Endothelial cell of umbilical vein (primary cell): ENCODE data around the gene RBM26. TPM values are rescaled to one million over a fixed set of nuclear protein-coding genes. Genes with fewer than 3 reads are reported as not detected.

Source experiments
- BruUV-seq: library from RNA; stranded (reverse); fragments of 400-500 nt; replicated peaks from 2 replicates; lab custom pipeline; 2021; lab: Mats Ljungman, UMichigan
- CTCF ChIA-PET: fragments of 300-600, 350-600 bp; sonication (Branson Sonifier 250); formaldehyde crosslinking; loops from one replicate; lab custom pipeline; 2021; ENCODE audit warnings: antibody characterized with exemption, inconsistent platforms; lab: Charles Lee
- POLR2A ChIA-PET: fragments of 300-600, 350-600 bp; sonication (Branson Sonifier 250); formaldehyde crosslinking; loops from one replicate; lab custom pipeline; 2021; ENCODE audit warnings: antibody characterized with exemption, inconsistent platforms; lab: Charles Lee
- DNase-seq: peaks from one replicate; pipeline ENCODE4 v3.0.0-alpha.2; 2011; ENCODE audit warnings: low read depth, low spot score
- FAIRE-seq: peaks from 2 replicates; lab custom pipeline; 2011; peaks lifted over from hg19 to GRCh38; lab: Jason Lieb, UNC
- H2AFZ ChIP-seq: 2 replicates; pipeline ENCODE4 v1.6.0; 2012; ENCODE audit warnings: low read depth, low read length, control low read depth, inconsistent platforms
- H3K27ac ChIP-seq: 2 replicates; pipeline ENCODE4 v1.5.1; 2011; ENCODE audit warnings: low read depth, mild to moderate bottlenecking, control low read depth, low read length, moderate library complexity; ENCODE audit not compliant: insufficient read depth
- H3K27me3 ChIP-seq, 2 experiments: 2 replicates each; pipeline versions ENCODE4 v1.6.0 to v1.6.1; 2011; ENCODE audit warnings: low read length in 2 of 2, mixed read lengths in 1 of 2; ENCODE audit not compliant: control insufficient read depth in 2 of 2, insufficient read depth in 2 of 2
- H3K36me3 ChIP-seq, 2 experiments: 2 replicates in 1 of 2; 3 replicates in 1 of 2; pipeline ENCODE4 v1.5.1; 2011; ENCODE audit warnings: low read length in 2 of 2, mild to moderate bottlenecking in 1 of 2, moderate library complexity in 1 of 2; ENCODE audit not compliant: control insufficient read depth in 2 of 2, insufficient read depth in 2 of 2; ENCODE audit errors: extremely low read depth in 1 of 2
- H3K4me1 ChIP-seq: 3 replicates; pipeline ENCODE4 v1.5.1; 2011; ENCODE audit warnings: mild to moderate bottlenecking, low read length; ENCODE audit not compliant: control insufficient read depth, insufficient read depth; ENCODE audit errors: extremely low read depth
- H3K4me2 ChIP-seq: 2 replicates; pipeline ENCODE4 v1.6.1; 2011; ENCODE audit warnings: low read length, control low read depth, mixed read lengths; ENCODE audit not compliant: insufficient read depth
- H3K4me3 ChIP-seq, 3 experiments: fragments of 200-600 bp in 1 of 3; sonication (generic), shearing (Covaris generic) in 1 of 3; replicated peaks in 1 of 3; 2 replicates each; pipeline ENCODE4 v1.5.1; 2011 to 2016; ENCODE audit warnings: control low read depth in 3 of 3, low read length in 3 of 3, mild to moderate bottlenecking in 2 of 3, inconsistent platforms in 1 of 3, low read depth in 1 of 3, moderate library complexity in 1 of 3; ENCODE audit not compliant: insufficient read depth in 1 of 3
- H3K79me2 ChIP-seq: 2 replicates; pipeline ENCODE4 v1.6.0; 2012; ENCODE audit warnings: low read length, inconsistent platforms; ENCODE audit not compliant: control insufficient read depth, insufficient read depth
- H3K9ac ChIP-seq: replicated peaks from 2 replicates; pipeline ENCODE3; 2011; ENCODE audit warnings: low read length, control low read depth; ENCODE audit not compliant: insufficient read depth; ENCODE audit errors: extremely low read depth
- H3K9me1 ChIP-seq: replicated peaks from 3 replicates; pipeline ENCODE4 v1.6.0; 2011; ENCODE audit warnings: mild to moderate bottlenecking, low read length; ENCODE audit not compliant: control insufficient read depth, insufficient read depth; ENCODE audit errors: extremely low read depth
- H3K9me3 ChIP-seq: replicated peaks from 2 replicates; pipeline ENCODE4 v1.5.1; 2012; ENCODE audit warnings: low read length, inconsistent platforms; ENCODE audit not compliant: control insufficient read depth, insufficient read depth
- H4K20me1 ChIP-seq: replicated peaks from 2 replicates; pipeline ENCODE3; 2011; ENCODE audit warnings: mild to moderate bottlenecking, low read length; ENCODE audit not compliant: control insufficient read depth, insufficient read depth; ENCODE audit errors: extremely low read depth
- CTCF ChIP-seq, 2 donors: IDR thresholded peaks; 1 replicate in 1 of 2; 2 replicates in 1 of 2; pipeline ENCODE4 v1.5.1; 2011; ENCODE audit warnings: low read length in 2 of 2, mild to moderate bottlenecking in 2 of 2, moderate library complexity in 2 of 2, control low read depth in 1 of 2, inconsistent platforms in 1 of 2, low read depth in 1 of 2; ENCODE audit not compliant: insufficient read depth in 1 of 2; ENCODE audit errors: extremely low read depth in 1 of 2
- EZH2 ChIP-seq: IDR thresholded peaks from 2 replicates; pipeline ENCODE4 v1.6.1; 2012; ENCODE audit warnings: borderline replicate concordance, low read depth, mild to moderate bottlenecking, moderate library complexity, low read length, inconsistent platforms; ENCODE audit not compliant: severe bottlenecking
- FOS ChIP-seq: IDR thresholded peaks from 2 replicates; pipeline ENCODE4 v1.6.1; 2011; ENCODE audit warnings: mild to moderate bottlenecking, low read length, moderate library complexity, borderline replicate concordance; ENCODE audit not compliant: insufficient read depth
- GATA2 ChIP-seq: IDR thresholded peaks from 2 replicates; pipeline ENCODE4 v1.7.0; 2011; ENCODE audit warnings: low read depth, mild to moderate bottlenecking, moderate library complexity, mixed read lengths, low read length; ENCODE audit not compliant: insufficient read length, insufficient read depth
- JUN ChIP-seq: IDR thresholded peaks from 2 replicates; pipeline ENCODE4 v1.6.1; 2011; ENCODE audit warnings: borderline replicate concordance, low read depth; ENCODE audit not compliant: insufficient read length, insufficient read depth
- MAX ChIP-seq: IDR thresholded peaks from 2 replicates; pipeline ENCODE4 v1.6.1; 2011; ENCODE audit not compliant: insufficient read depth, insufficient read length
- MYC ChIP-seq: IDR thresholded peaks from one replicate; pipeline ENCODE4 v1.6.1; 2011; ENCODE audit warnings: mild to moderate bottlenecking, low read depth, low read length
- POLR2A ChIP-seq: IDR thresholded peaks from 2 replicates; pipeline ENCODE4 v1.6.1; 2012; ENCODE audit warnings: low read depth, mild to moderate bottlenecking, control low read depth, low read length
- POLR2AphosphoS5 ChIP-seq: IDR thresholded peaks from 2 replicates; pipeline ENCODE4 v1.6.1; 2012; ENCODE audit warnings: low read depth, mild to moderate bottlenecking, control low read depth, low read length, moderate library complexity; ENCODE audit not compliant: insufficient read depth
- dilution Hi-C: fragments of 300-500 bp; cut with MboI; formaldehyde crosslinking; loops from one replicate; pipeline ENCODE4 v1.15.0; 2019; ENCODE audit warnings: low sequenced_read_pairs; ENCODE audit not compliant: extremely low pct_ligation_motif_present
- intact Hi-C: fragments of 100-400 bp; cut with micrococcal nuclease; formaldehyde crosslinking; loops from one replicate; pipeline ENCODE4 v1.10.0; 2022
- polyA plus RNA-seq, 4 experiments: library from polyadenylated mRNA; depleted of rRNA in 3 of 4; stranded (reverse) in 3 of 4; unstranded in 1 of 4; fragments of >200 nt; gene quantifications; 2 replicates each; pipeline versions ENCODE4 v1.2.1 to v1.2.3, GENCODE V29; 2011 to 2012; ENCODE audit warnings: missing spikeins in 1 of 4
- total RNA-seq: library from RNA; stranded (reverse); gene quantifications from 2 replicates; pipeline ENCODE4 v1.2.3, GENCODE V29; 2021

RBM26 gene
- total and polyA plus RNA-seq, 2 donors (not counting 3 experiments of a cell fraction or from before 2014, with no cell fraction given), result 14.8 to 54.3 TPM

DNA sequence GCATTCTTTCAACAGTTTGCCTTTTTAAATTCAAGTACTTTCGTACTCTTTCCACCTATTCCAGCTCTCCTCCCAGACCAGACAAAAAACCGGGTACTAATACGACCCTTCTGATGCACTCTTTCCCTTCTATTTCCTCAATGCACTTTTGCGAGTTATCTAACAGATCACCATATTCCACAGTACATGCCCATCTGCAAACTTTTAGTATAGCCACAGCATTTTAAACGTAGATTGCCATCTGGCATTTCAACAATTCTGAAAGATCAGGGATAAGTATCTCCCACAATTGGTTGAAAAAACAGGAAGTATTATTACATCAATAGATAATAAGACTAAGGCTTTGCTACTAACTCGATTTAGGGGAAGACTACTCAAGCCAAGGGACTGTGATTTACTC lies 31.5 kb downstream of the RBM26 start:
- H3K27me3 ChIP-seq, result no peaks in the 10 kb centered on the region
- TF ChIP-seq MYC, result no peak
- no peak for TF ChIP-seq EZH2
- H3K27ac ChIP-seq, result no peak overlapping the region
- FAIRE-seq (no peak), DNase-seq (no peak)
- no peaks in the 10 kb centered on the region for H4K20me1 ChIP-seq
- H2AFZ ChIP-seq, result no peak overlapping the region
- dilution Hi-C loops, result no loop called here
- no peak overlapping the region for H3K9ac ChIP-seq
- ChIA-PET POLR2A (no interaction called here), CTCF (no interaction called here)
- no peaks in the 10 kb centered on the region for H3K9me1 ChIP-seq
- H3K4me2 ChIP-seq, result no peak overlapping the region
- peaks cover 22% of the 10 kb centered on the region for H3K79me2 ChIP-seq
- no peaks in the 10 kb centered on the region for H3K9me3 ChIP-seq
- H3K36me3 ChIP-seq, result peaks cover 4 to 20% of the 10 kb centered on the region in 2 experiments
- BruUV-seq, result no TSS peak
- intact Hi-C loops, result no loop called here
- no peak overlapping the region for H3K4me3 ChIP-seq
- H3K4me1 ChIP-seq, result no peaks in the 10 kb centered on the region

GRCh38 chr13:79373916-79374315 lies 32.1 kb downstream of the RBM26 start:
- Histone ChIP-seq H3K4me3 (no peak overlapping the region), H3K79me2 (peaks cover 18% of the 10 kb centered on the region), H2AFZ (no peak overlapping the region), H3K27ac (no peak overlapping the region), H3K4me2 (no peak overlapping the region), H3K4me1 (no peaks in the 10 kb centered on the region), H3K27me3 (no peaks in the 10 kb centered on the region), H3K9me1 (no peaks in the 10 kb centered on the region), H4K20me1 (no peaks in the 10 kb centered on the region), H3K36me3 (peaks cover 4 to 20% of the 10 kb centered on the region in 2 experiments), H3K9ac (no peak overlapping the region), H3K9me3 (no peaks in the 10 kb centered on the region)
- POLR2A ChIA-PET, result no interaction called here
- FAIRE-seq (no peak), DNase-seq (no peak)
- TF ChIP-seq POLR2A (no peak), POLR2AphosphoS5 (no peak), MYC (no peak), JUN (no peak), MAX (no peak), FOS (no peak), GATA2 (no peak), EZH2 (no peak), CTCF (IDR thresholded peaks at IDR 0.05; ENCODE audit: extremely low read depth in 1 of 2, insufficient read depth in 1 of 2, low read depth in 1 of 2, low read length in 2 of 2) (no peak)
- CTCF ChIA-PET, result no interaction called here
- BruUV-seq, result no TSS peak
- intact Hi-C loops, result no loop called here
- dilution Hi-C loops, result no loop called here
